Astrocyte (in vitro differentiated cells and primary cell): ENCODE measurements around the gene PCBP1. TPM values are rescaled to one million over a fixed set of nuclear protein-coding genes. Genes with fewer than 3 reads are reported as not detected.

ENCODE experiments used
- DNase-seq: peaks from one replicate; pipeline ENCODE4 v3.0.0-alpha.2; 2010; ENCODE audit warnings: low read depth
- FAIRE-seq: peaks from 2 replicates; lab custom pipeline; 2011; peaks lifted over from hg19 to GRCh38; lab: Jason Lieb, UNC
- H2AFZ ChIP-seq: 2 replicates; pipeline ENCODE4 v1.6.0; 2012; ENCODE audit warnings: low read depth, low read length, inconsistent platforms
- H3K27ac ChIP-seq: 2 replicates; pipeline ENCODE4 v1.5.1; 2011; ENCODE audit warnings: low read depth, low read length, inconsistent platforms
- H3K27me3 ChIP-seq: 2 replicates; pipeline ENCODE4 v1.6.0; 2011; ENCODE audit warnings: low read length, inconsistent platforms; ENCODE audit not compliant: insufficient read depth
- H3K36me3 ChIP-seq: 2 replicates; pipeline ENCODE4 v1.5.1; 2011; ENCODE audit warnings: low read length, inconsistent platforms; ENCODE audit not compliant: insufficient read depth
- H3K4me1 ChIP-seq: 2 replicates; pipeline ENCODE4 v1.5.1; 2011; ENCODE audit warnings: low read length, inconsistent platforms; ENCODE audit not compliant: insufficient read depth
- H3K4me2 ChIP-seq: 2 replicates; pipeline ENCODE4 v1.6.0; 2012; ENCODE audit warnings: low read length, inconsistent platforms
- H3K4me3 ChIP-seq: 2 replicates; pipeline ENCODE4 v1.5.1; 2011; ENCODE audit warnings: low read depth, mild to moderate bottlenecking, low read length, inconsistent platforms; ENCODE audit not compliant: insufficient read depth
- H3K79me2 ChIP-seq: 2 replicates; pipeline ENCODE4 v1.6.0; 2012; ENCODE audit warnings: mild to moderate bottlenecking, low read length, inconsistent platforms; ENCODE audit not compliant: insufficient read depth
- H3K9ac ChIP-seq: 2 replicates; pipeline ENCODE4 v1.6.0; 2012; ENCODE audit warnings: mild to moderate bottlenecking, low read length, inconsistent platforms
- H3K9me3 ChIP-seq: 2 replicates; pipeline ENCODE4 v1.5.1; 2012; ENCODE audit warnings: low read depth, mild to moderate bottlenecking, low read length, inconsistent platforms; ENCODE audit not compliant: insufficient read depth
- H4K20me1 ChIP-seq: 2 replicates; pipeline ENCODE4 v1.6.0; 2012; ENCODE audit warnings: low read length, inconsistent platforms; ENCODE audit not compliant: insufficient read depth
- H3K27ac Mint-ChIP-seq: one replicate; pipeline ENCODE4 v1.8.0; 2021; ENCODE audit warnings: mild to moderate bottlenecking, mixed read lengths; ENCODE audit not compliant: unreplicated experiment
- H3K27me3 Mint-ChIP-seq: one replicate; pipeline ENCODE4 v1.8.0; 2021; ENCODE audit warnings: low read depth, mixed read lengths; ENCODE audit not compliant: unreplicated experiment
- H3K36me3 Mint-ChIP-seq: one replicate; pipeline ENCODE4 v1.8.0; 2021; ENCODE audit warnings: low read depth, mixed read lengths; ENCODE audit not compliant: unreplicated experiment
- H3K4me1 Mint-ChIP-seq: one replicate; pipeline ENCODE4 v1.8.0; 2021; ENCODE audit warnings: low read depth, mixed read lengths; ENCODE audit not compliant: unreplicated experiment
- H3K4me3 Mint-ChIP-seq: one replicate; pipeline ENCODE4 v1.8.0; 2021; ENCODE audit warnings: mild to moderate bottlenecking, moderate library complexity, mixed read lengths; ENCODE audit not compliant: unreplicated experiment
- H3K9me3 Mint-ChIP-seq: one replicate; pipeline ENCODE4 v1.8.0; 2021; ENCODE audit warnings: mild to moderate bottlenecking, mixed read lengths; ENCODE audit not compliant: unreplicated experiment
- EZH2 ChIP-seq: IDR thresholded peaks from 2 replicates; pipeline ENCODE4 v1.6.1; 2012; ENCODE audit warnings: mild to moderate bottlenecking, low read length, inconsistent platforms; ENCODE audit not compliant: insufficient read depth
- total RNA-seq: library from RNA; stranded (reverse); gene quantifications from 2 replicates; pipeline ENCODE4 v1.2.1, GENCODE V29; 2021
- TF ChIP-seq, protein P1 (sequence below): IDR thresholded peaks from 2 replicates; pipeline ENCODE4 v1.5.1; 2011; ENCODE audit warnings: low read depth, mild to moderate bottlenecking, inconsistent platforms, low read length, moderate library complexity; ENCODE audit not compliant: insufficient read depth

PCBP1 gene
- total RNA-seq, 1 donor from 2014 or later = 205 TPM

- Mint-ChIP-seq H3K36me3 (peaks cover 14% of the 10 kb centered on the region), H3K27me3 (no peaks in the 10 kb centered on the region), H3K9me3 (no peaks in the 10 kb centered on the region), H3K4me3 (peak overlapping the region; percentile 41), H3K4me1 (peaks cover 23% of the 10 kb centered on the region), H3K27ac (peak overlapping the region; percentile 43)
- Histone ChIP-seq H3K4me3 (no peak overlapping the region), H3K27ac (no peak overlapping the region), H3K4me1 (peaks cover 12% of the 10 kb centered on the region), H3K27me3 (no peaks in the 10 kb centered on the region), H3K9ac (no peak overlapping the region), H3K79me2 (peaks cover 17% of the 10 kb centered on the region), H3K9me3 (no peaks in the 10 kb centered on the region), H2AFZ (no peak overlapping the region), H3K36me3 (peaks cover 3% of the 10 kb centered on the region), H3K4me2 (no peak overlapping the region), H4K20me1 (peaks cover 5% of the 10 kb centered on the region)
- TF ChIP-seq, protein P1, sequence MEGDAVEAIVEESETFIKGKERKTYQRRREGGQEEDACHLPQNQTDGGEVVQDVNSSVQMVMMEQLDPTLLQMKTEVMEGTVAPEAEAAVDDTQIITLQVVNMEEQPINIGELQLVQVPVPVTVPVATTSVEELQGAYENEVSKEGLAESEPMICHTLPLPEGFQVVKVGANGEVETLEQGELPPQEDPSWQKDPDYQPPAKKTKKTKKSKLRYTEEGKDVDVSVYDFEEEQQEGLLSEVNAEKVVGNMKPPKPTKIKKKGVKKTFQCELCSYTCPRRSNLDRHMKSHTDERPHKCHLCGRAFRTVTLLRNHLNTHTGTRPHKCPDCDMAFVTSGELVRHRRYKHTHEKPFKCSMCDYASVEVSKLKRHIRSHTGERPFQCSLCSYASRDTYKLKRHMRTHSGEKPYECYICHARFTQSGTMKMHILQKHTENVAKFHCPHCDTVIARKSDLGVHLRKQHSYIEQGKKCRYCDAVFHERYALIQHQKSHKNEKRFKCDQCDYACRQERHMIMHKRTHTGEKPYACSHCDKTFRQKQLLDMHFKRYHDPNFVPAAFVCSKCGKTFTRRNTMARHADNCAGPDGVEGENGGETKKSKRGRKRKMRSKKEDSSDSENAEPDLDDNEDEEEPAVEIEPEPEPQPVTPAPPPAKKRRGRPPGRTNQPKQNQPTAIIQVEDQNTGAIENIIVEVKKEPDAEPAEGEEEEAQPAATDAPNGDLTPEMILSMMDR = no peak
- no peak for TF ChIP-seq EZH2
- peak; percentile 65 for DNase-seq
- FAIRE-seq = no peak
These were observed 3.7 kb upstream of the PCBP1 start for GRCh38 chr2:70083344-70084156.

- peaks cover 18% of the 10 kb centered on the region for H3K4me1 ChIP-seq
- Mint-ChIP-seq H3K27ac (peak overlapping the region; percentile 99), H3K9me3 (no peaks in the 10 kb centered on the region), H3K4me3 (peak overlapping the region; percentile 82), H3K4me1 (peaks cover 28% of the 10 kb centered on the region), H3K36me3 (peaks cover 18% of the 10 kb centered on the region), H3K27me3 (no peaks in the 10 kb centered on the region)
- H3K4me3 ChIP-seq = peak overlapping the region; percentile 89
- H4K20me1 ChIP-seq = peaks cover 21% of the 10 kb centered on the region
- peak overlapping the region; percentile 99 for H3K4me2 ChIP-seq
- FAIRE-seq (no peak), DNase-seq (no peak)
- H3K79me2 ChIP-seq = peaks cover 33% of the 10 kb centered on the region
- no peak overlapping the region for H3K27ac ChIP-seq
- no peaks in the 10 kb centered on the region for H3K27me3 ChIP-seq
- H3K9me3 ChIP-seq = no peaks in the 10 kb centered on the region
- TF ChIP-seq, protein P1 = no peak
- TF ChIP-seq EZH2 = no peak
- H3K9ac ChIP-seq = peak overlapping the region; percentile 99
- peak overlapping the region; percentile 96 for H2AFZ ChIP-seq
- peaks cover 3% of the 10 kb centered on the region for H3K36me3 ChIP-seq
These were observed 2.1 kb upstream of the PCBP1 start for GRCh38 chr2:70084973-70085710.
